Sigmoid colon (tissue), 7 donors: ENCODE results near the gene COPB2. TPM values are rescaled to one million over a fixed set of nuclear protein-coding genes. Genes with fewer than 3 reads are reported as not detected.

Experiments
- DNase-seq: peaks from one replicate; pipeline ENCODE4 v3.0.0-alpha.2; 2019
- H3K27ac ChIP-seq, 4 donors: fragments of 200-600 bp; sonication (generic); one replicate each; pipeline ENCODE4 v1.5.1; 2016 to 2019; ENCODE audit warnings: mild to moderate bottlenecking in 1 of 4
- H3K27me3 ChIP-seq, 3 donors: fragments of 200-600 bp; sonication (generic); one replicate each; pipeline ENCODE4 v1.5.1; 2019; ENCODE audit warnings: mild to moderate bottlenecking in 1 of 3
- H3K36me3 ChIP-seq, 4 donors: fragments of 200-600 bp; sonication (generic); one replicate each; pipeline ENCODE4 v1.5.1; 2016 to 2019
- H3K4me1 ChIP-seq, 4 donors: fragments of 200-600 bp; sonication (generic); one replicate each; pipeline ENCODE4 v1.5.1; 2017 to 2019
- H3K4me3 ChIP-seq, 4 donors: fragments of 200-600 bp; sonication (generic); one replicate each; pipeline ENCODE4 v1.5.1; 2017 to 2019; ENCODE audit warnings: mild to moderate bottlenecking in 2 of 4, moderate library complexity in 1 of 4
- H3K9me3 ChIP-seq, 4 donors: fragments of 200-600 bp in 3 of 4; sonication (generic) in 3 of 4; one replicate each; pipeline versions ENCODE4 v1.5.1 to v1.6.1; 2013 to 2019
- EP300 ChIP-seq, 4 donors: sonication (generic); formaldehyde crosslinking; IDR thresholded peaks; one replicate each; pipeline ENCODE4 v1.6.1; 2017; ENCODE audit warnings: antibody characterized with exemption in 4 of 4
- POLR2A ChIP-seq, 2 donors: fragments of 450-650 bp; IDR thresholded peaks; one replicate each; pipeline ENCODE4 v1.6.1; 2016; ENCODE audit warnings: antibody characterized with exemption in 2 of 2, mild to moderate bottlenecking in 2 of 2, moderate library complexity in 2 of 2
- POLR2AphosphoS5 ChIP-seq, 4 donors: sonication (generic); formaldehyde crosslinking; IDR thresholded peaks; one replicate each; pipeline ENCODE4 v1.6.1; 2017; ENCODE audit warnings: antibody characterized with exemption in 4 of 4
- WGBS, 2 donors: extraction: QIAGEN DNeasy Blood & Tissue Kit; methylation state at CpG; one replicate each; pipeline ENCODE4 v1.1.7; 2013; 5-methylcytosine and 5-hydroxymethylcytosine counted together
- intact Hi-C: fragments of 100-400 bp; cut with DNase I; formaldehyde crosslinking; loops from one replicate; pipeline ENCODE4 v1.15.1; 2023
- polyA plus RNA-seq, 3 donors: library from polyadenylated mRNA; stranded (reverse); fragments of 200-250 nt; gene quantifications; one replicate each; pipeline ENCODE4 v1.2.3, GENCODE V29; 2013
- total RNA-seq, 4 donors: library from RNA; depleted of rRNA; stranded (reverse); fragments of >200 nt; gene quantifications; one replicate each; pipeline ENCODE4 v1.1.0, GENCODE V29; 2016
- TF ChIP-seq, protein P1 (sequence below), 4 experiments: fragments of 450-650 bp in 3 of 4; fragments of 200-600 bp in 1 of 4; IDR thresholded peaks; one replicate each; pipeline ENCODE4 v1.5.1; 2016 to 2019; ENCODE audit warnings: antibody characterized with exemption in 4 of 4, mild to moderate bottlenecking in 3 of 4, moderate library complexity in 2 of 4
- donor health status: healthy with polysubstance abuse.
- donor health status: Bipolar disorder and iron deficiency.
- donor health status: healthy.

Gene COPB2
- total and polyA plus RNA-seq, 7 donors = 52.3 to 82.0 (median 63.7) TPM

DNA sequence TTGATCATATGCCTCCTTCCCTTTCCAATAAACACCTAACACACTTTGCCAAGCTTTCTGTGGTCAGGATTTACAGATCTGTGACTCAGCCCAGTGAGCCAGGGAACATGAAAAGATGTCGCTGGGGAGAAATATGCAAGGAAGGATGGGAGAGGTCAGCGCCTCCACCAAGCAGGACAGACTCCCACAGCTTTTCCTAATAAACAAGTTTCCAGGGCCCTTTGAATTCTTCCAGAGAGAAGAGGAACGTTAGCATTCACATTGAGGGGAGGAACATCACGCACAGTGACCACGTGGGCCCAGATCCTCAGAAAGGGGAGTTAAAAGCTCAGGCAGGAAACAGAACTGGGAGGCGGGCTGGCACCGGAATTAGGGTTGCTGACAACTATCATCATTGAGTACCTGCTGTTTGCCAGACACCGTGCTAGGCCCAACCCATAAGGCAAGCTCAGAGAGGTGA, 78.9 kb downstream of the COPB2 start:
- 77 to 83% methylated on average over 8 of the region's 8 CpGs for WGBS, 2 donors
- TF ChIP-seq POLR2AphosphoS5 (IDR thresholded peaks at IDR 0.05) = no peak
- TF ChIP-seq EP300 (IDR thresholded peaks at IDR 0.05) = no peak
- TF ChIP-seq, protein P1, sequence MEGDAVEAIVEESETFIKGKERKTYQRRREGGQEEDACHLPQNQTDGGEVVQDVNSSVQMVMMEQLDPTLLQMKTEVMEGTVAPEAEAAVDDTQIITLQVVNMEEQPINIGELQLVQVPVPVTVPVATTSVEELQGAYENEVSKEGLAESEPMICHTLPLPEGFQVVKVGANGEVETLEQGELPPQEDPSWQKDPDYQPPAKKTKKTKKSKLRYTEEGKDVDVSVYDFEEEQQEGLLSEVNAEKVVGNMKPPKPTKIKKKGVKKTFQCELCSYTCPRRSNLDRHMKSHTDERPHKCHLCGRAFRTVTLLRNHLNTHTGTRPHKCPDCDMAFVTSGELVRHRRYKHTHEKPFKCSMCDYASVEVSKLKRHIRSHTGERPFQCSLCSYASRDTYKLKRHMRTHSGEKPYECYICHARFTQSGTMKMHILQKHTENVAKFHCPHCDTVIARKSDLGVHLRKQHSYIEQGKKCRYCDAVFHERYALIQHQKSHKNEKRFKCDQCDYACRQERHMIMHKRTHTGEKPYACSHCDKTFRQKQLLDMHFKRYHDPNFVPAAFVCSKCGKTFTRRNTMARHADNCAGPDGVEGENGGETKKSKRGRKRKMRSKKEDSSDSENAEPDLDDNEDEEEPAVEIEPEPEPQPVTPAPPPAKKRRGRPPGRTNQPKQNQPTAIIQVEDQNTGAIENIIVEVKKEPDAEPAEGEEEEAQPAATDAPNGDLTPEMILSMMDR (IDR thresholded peaks at IDR 0.05) = no peak
- TF ChIP-seq POLR2A (IDR thresholded peaks at IDR 0.05) = no peak
- Histone ChIP-seq H3K36me3 (no peaks in the 10 kb centered on the region), H3K27me3 (no peaks in the 10 kb centered on the region), H3K27ac (no peak overlapping the region), H3K4me1 (no peaks in the 10 kb centered on the region), H3K4me3 (no peak overlapping the region), H3K9me3 (no peaks in the 10 kb centered on the region)
- intact Hi-C loops = no loop called here
- no peak for DNase-seq

DNA sequence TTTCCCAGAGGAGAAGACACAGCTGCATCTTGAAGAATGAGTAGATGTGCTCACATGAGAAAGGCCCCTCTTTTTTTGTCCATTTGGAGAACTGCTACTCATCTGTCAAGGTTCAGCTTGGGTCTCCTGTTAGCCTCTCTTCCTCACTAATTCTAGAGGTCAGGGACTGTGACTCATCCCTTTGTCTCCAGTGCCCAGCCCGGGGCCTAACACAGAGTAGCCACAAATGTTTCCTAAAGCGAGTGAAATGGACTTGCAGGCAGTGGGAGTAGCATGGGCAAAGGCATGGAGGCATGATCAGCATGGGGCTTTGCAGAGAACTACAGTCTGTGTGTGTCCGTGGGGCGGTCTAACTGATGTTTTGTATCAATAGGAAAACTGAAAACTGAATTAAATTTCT, 79.6 kb downstream of the COPB2 start:
- TF ChIP-seq, protein P1 (IDR thresholded peaks at IDR 0.05) = no peak
- TF ChIP-seq POLR2A (IDR thresholded peaks at IDR 0.05) (no peak), POLR2AphosphoS5 (IDR thresholded peaks at IDR 0.05) (no peak), EP300 (IDR thresholded peaks at IDR 0.05) (no peak)
- DNase-seq = no peak

DNA sequence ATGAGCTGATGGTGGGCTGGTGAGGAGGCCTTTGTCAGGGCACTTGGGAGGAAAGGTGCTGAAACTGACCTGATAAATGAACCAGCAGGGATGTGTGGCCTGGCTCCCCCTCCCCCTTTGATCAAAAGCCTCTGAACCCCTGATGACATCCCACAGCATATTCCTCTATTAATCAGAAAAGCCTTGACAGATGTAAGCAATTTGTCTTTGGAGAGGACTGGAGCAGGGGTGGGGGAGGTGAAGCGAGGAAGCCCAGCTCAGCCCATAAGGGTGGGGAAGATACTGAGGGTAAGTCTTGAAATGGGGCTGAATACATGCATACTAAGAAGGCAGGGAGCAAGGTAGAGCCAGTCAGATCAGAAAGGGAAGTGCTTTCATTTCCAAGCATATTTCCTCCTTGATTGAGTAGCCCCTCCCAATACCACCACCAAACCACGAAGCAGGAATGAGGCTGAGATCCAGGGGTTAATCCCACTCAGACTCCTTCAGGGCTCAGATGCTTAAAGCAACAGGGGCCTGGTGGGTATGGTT, 80.3 kb downstream of the COPB2 start:
- Histone ChIP-seq H3K4me1 (no peaks in the 10 kb centered on the region), H3K9me3 (no peaks in the 10 kb centered on the region), H3K36me3 (no peaks in the 10 kb centered on the region), H3K27me3 (no peaks in the 10 kb centered on the region), H3K4me3 (no peak overlapping the region), H3K27ac (no peak overlapping the region)
- no peak for DNase-seq
- TF ChIP-seq POLR2AphosphoS5 (IDR thresholded peaks at IDR 0.05) = no peak
- TF ChIP-seq EP300 (IDR thresholded peaks at IDR 0.05) = no peak
- TF ChIP-seq, protein P1 (IDR thresholded peaks at IDR 0.05) = no peak
- no peak for TF ChIP-seq POLR2A (IDR thresholded peaks at IDR 0.05)
- WGBS, 2 donors = 47 to 60% methylated on average over 2 of the region's 2 CpGs
- intact Hi-C loops = no loop called here

More for the DNA sequence above, 79.6 kb downstream of the COPB2 start:
- no peaks in the 10 kb centered on the region for H3K36me3 ChIP-seq
- H3K4me1 ChIP-seq = no peaks in the 10 kb centered on the region
- 79 to 82% methylated on average over 4 of the region's 4 CpGs for WGBS, 2 donors
- H3K27me3 ChIP-seq = no peaks in the 10 kb centered on the region
- no peaks in the 10 kb centered on the region for H3K9me3 ChIP-seq
- intact Hi-C loops = no loop called here
- H3K27ac ChIP-seq = no peak overlapping the region
- no peak overlapping the region for H3K4me3 ChIP-seq

DNA sequence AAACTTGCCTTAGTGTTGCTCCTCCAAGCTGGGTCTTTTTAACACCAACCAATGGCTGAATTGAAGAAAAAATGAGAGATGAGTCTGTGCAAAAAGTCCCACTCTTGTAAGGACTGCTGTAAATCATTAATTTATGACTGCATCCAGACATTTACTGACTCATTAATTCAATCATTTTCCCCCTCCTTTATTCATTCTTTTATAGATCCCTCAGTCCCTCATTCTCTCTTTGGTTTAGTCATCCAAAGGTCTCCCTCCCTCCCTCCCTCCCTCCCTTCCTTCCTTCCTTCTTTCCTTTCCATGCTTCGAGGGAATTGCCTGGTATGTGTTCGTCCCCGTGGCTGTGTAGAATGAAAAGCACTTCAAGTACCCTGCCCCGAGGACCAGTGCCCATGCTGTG, 80.9 kb downstream of the COPB2 start:
- Histone ChIP-seq H3K4me1 (no peaks in the 10 kb centered on the region), H3K9me3 (no peaks in the 10 kb centered on the region), H3K36me3 (no peaks in the 10 kb centered on the region), H3K27ac (no peak overlapping the region), H3K4me3 (no peak overlapping the region), H3K27me3 (no peaks in the 10 kb centered on the region)
- 65 to 79% methylated on average over 4 of the region's 4 CpGs for WGBS, 2 donors
- intact Hi-C loops = no loop called here
- TF ChIP-seq EP300 (IDR thresholded peaks at IDR 0.05) (no peak), POLR2A (IDR thresholded peaks at IDR 0.05) (no peak), POLR2AphosphoS5 (IDR thresholded peaks at IDR 0.05) (no peak)
- TF ChIP-seq, protein P1 (IDR thresholded peaks at IDR 0.05) = no peak
- DNase-seq = no peak
